Measurements from ENCODE around the gene ATXN1. TPM values are rescaled to one million over a fixed set of nuclear protein-coding genes. Genes with fewer than 3 reads are reported as not detected.

ATXN1 gene
- total and polyA plus RNA-seq, 2 of the 8 experiments (the other 6 are each of a cell fraction or from before 2014, with no cell fraction given) = 1.6 to 4.0 TPM

GRCh38 chr6:16326531-16326930 is 434.7 kb downstream of the ATXN1 start:
- H3K18ac ChIP-seq (ENCODE audit: extremely low read depth, low read length) = no peak overlapping the region
- H3K9me3 ChIP-seq (ENCODE audit: insufficient read depth in 2 of 2, low read depth in 1 of 2, low read length in 1 of 2) = no peaks in the 10 kb centered on the region; a peak in 1 of 4 replicates
- WGBS, 2 experiments (ENCODE audit: extremely low coverage in 1 of 2, insufficient coverage in 1 of 2, insufficient read length in 1 of 2, insufficient replicate concordance in 2 of 2, low coverage in 1 of 2, low lambda C conversion rate in 2 of 2, missing lambda C conversion rate in 1 of 2) = 98% methylated on average over 19 of the region's 22 CpGs; no CpG with 5 or more reads in 1 of the 2 experiments
- H2BK5ac ChIP-seq (ENCODE audit: low read depth, low read length) = no peak overlapping the region
- H4K5ac ChIP-seq (ENCODE audit: insufficient read length, low read depth, low read length) = no peak overlapping the region
- H3K36me3 ChIP-seq (ENCODE audit: control insufficient read depth in 2 of 4, insufficient read depth in 4 of 4, low read length in 3 of 4) = no peaks in the 10 kb centered on the region
- no peak overlapping the region for H2BK12ac ChIP-seq (ENCODE audit: low read depth, low read length)
- peaks cover 3 to 8% (median 4%) of the 10 kb centered on the region in 4 experiments; a peak in 6 of 7 replicates for H3K4me1 ChIP-seq (replicated peaks in 1 of 4; ENCODE audit: control insufficient read depth in 3 of 4, insufficient read depth in 4 of 4, low read length in 3 of 4)
- no peak overlapping the region for H3K4me3 ChIP-seq (ENCODE audit: extremely low read depth in 1 of 4, insufficient read depth in 2 of 4, low read depth in 3 of 4, low read length in 4 of 4)
- no peak for FAIRE-seq
- no peaks in the 10 kb centered on the region for H3K79me1 ChIP-seq (ENCODE audit: low read depth, low read length)
- H2BK15ac ChIP-seq (ENCODE audit: low read length) = no peak overlapping the region
- no peak overlapping the region for H2BK120ac ChIP-seq (replicated peaks; ENCODE audit: low read depth, low read length)
- H2AFZ ChIP-seq (ENCODE audit: low read length) = no peak overlapping the region
- H2AK5ac ChIP-seq (ENCODE audit: low read depth, low read length) = no peak overlapping the region
- H3K9ac ChIP-seq (replicated peaks in 1 of 4; ENCODE audit: extremely low read depth in 1 of 4, low read depth in 3 of 4, low read length in 3 of 4) = no peak overlapping the region
- H3K4me2 ChIP-seq (ENCODE audit: insufficient read depth in 1 of 2, low read depth in 2 of 2, low read length in 2 of 2) = no peak overlapping the region
- CTCF ChIA-PET (ENCODE audit: partially characterized antibody) = no interaction called here
- no peak overlapping the region for H4K8ac ChIP-seq (ENCODE audit: extremely low read depth, insufficient read depth, low read length)
- TF ChIP-seq NRF1 (IDR thresholded peaks at IDR 0.05; ENCODE audit: low read depth, low read length) (no peak), SP1 (IDR thresholded peaks at IDR 0.05; ENCODE audit: low read depth, low read length) (no peak), RBBP5 (IDR thresholded peaks at IDR 0.05; ENCODE audit: borderline replicate concordance, low read depth, low read length) (no peak), MAFK (IDR thresholded peaks at IDR 0.05; ENCODE audit: low read depth, low read length) (no peak), POLR2A (IDR thresholded peaks at IDR 0.05; ENCODE audit: control extremely low read depth in 1 of 2, low read depth in 2 of 2, low read length in 2 of 2) (no peak)
- H3K23ac ChIP-seq (ENCODE audit: insufficient read length) = no peak overlapping the region
- H4K91ac ChIP-seq (replicated peaks; ENCODE audit: insufficient read length, low read length) = no peak overlapping the region
- H4K20me1 ChIP-seq (replicated peaks in 1 of 2; ENCODE audit: control insufficient read depth in 1 of 2, insufficient read depth in 2 of 2, low read length in 2 of 2) = peaks cover 0 to 2% of the 10 kb centered on the region in 2 experiments
- POLR2A ChIA-PET (ENCODE audit: partially characterized antibody) = no interaction called here
- H2BK20ac ChIP-seq (ENCODE audit: low read length) = no peak overlapping the region
- no peak overlapping the region for H3K27ac ChIP-seq (ENCODE audit: low read depth, low read length)
- H3K4ac ChIP-seq (replicated peaks; ENCODE audit: insufficient read length, low read depth, low read length) = no peak overlapping the region
- H3K56ac ChIP-seq (replicated peaks; ENCODE audit: insufficient read length, low read depth, low read length) = no peak overlapping the region
- no peaks in the 10 kb centered on the region for H3K79me2 ChIP-seq (ENCODE audit: control insufficient read depth in 1 of 2, insufficient read depth in 2 of 2, low read length in 2 of 2)
- H3K14ac ChIP-seq (ENCODE audit: insufficient read length) = no peak overlapping the region
- H3K23me2 ChIP-seq (ENCODE audit: low read depth, low read length) = no peaks in the 10 kb centered on the region
- no peaks in the 10 kb centered on the region for H3K27me3 ChIP-seq (replicated peaks in 1 of 4; ENCODE audit: control insufficient read depth in 3 of 4, extremely low read depth in 1 of 4, insufficient read depth in 3 of 4, low read length in 3 of 4)
- DNase-seq (ENCODE audit: low read depth in 1 of 2, low spot score in 2 of 2) = no peak
